SJCRH30 (cell line): Measurements from ENCODE around the gene CDHR4. TPM values are rescaled to one million over a fixed set of nuclear protein-coding genes. Genes with fewer than 3 reads are reported as not detected.
"Not testable (repeated sequence)": the region's sequence is repeated elsewhere in the genome, so short reads cannot be mapped to it uniquely, and the experiment has no call there.

Source experiments
- DNase-seq, 2 experiments: peaks; one replicate each; pipeline ENCODE4 v3.0.0-alpha.2; 2015 to 2020
- H3K27ac ChIP-seq: fragments of 250-450 bp; sonication (Bioruptor Pico); 2 replicates; pipeline ENCODE4 v1.5.1; 2020; ENCODE audit warnings: mild to moderate bottlenecking, moderate library complexity
- H3K27me3 ChIP-seq: fragments of 250-450 bp; sonication (Bioruptor Pico); 2 replicates; pipeline ENCODE4 v1.5.1; 2020; ENCODE audit warnings: mild to moderate bottlenecking, moderate library complexity
- H3K36me3 ChIP-seq: fragments of 250-450 bp; sonication (Bioruptor Pico); 2 replicates; pipeline ENCODE4 v1.5.1; 2020; ENCODE audit warnings: mild to moderate bottlenecking, moderate library complexity
- H3K4me1 ChIP-seq: fragments of 250-450 bp; sonication (Bioruptor Pico); 2 replicates; pipeline ENCODE4 v1.5.1; 2020; ENCODE audit warnings: mild to moderate bottlenecking, moderate library complexity
- H3K4me3 ChIP-seq: fragments of 250-450 bp; sonication (Bioruptor Pico); 2 replicates; pipeline ENCODE4 v1.5.1; 2020; ENCODE audit warnings: mild to moderate bottlenecking, moderate library complexity
- H3K9me3 ChIP-seq: fragments of 250-450 bp; sonication (Bioruptor Pico); replicated peaks from 2 replicates; pipeline ENCODE4 v1.5.1; 2020; ENCODE audit warnings: mild to moderate bottlenecking, moderate library complexity
- total RNA-seq: library from RNA; depleted of rRNA; stranded (reverse); fragments of >200 nt; shearing (Covaris generic); gene quantifications from 2 replicates; pipeline ENCODE4 v1.2.3, GENCODE V29; 2014; rRNA removed

CDHR4 gene
- not detected in 2 replicates for total RNA-seq

GRCh38 chr3:49799761-49800160, at the start of gene CDHR4:
TSS of gene CDHR4 (minus strand) at chr3:49799873. CDS start at chr3:49799812, 61 bp downstream.
- H3K4me1 ChIP-seq, result 0 out of 2 replicates have a peak, but pooled peaks cover 4% of the 10 kb centered on the region
- H3K4me3 ChIP-seq, result no peak within 1 kb of the TSS
- DNase-seq, result no peak
- no peak within 1 kb of the TSS for H3K27ac ChIP-seq
- H3K27me3 ChIP-seq, result no peaks in the 10 kb centered on the region
- H3K36me3 ChIP-seq, result no peaks in the 10 kb centered on the region
- no peaks in the 10 kb centered on the region for H3K9me3 ChIP-seq

DNA sequence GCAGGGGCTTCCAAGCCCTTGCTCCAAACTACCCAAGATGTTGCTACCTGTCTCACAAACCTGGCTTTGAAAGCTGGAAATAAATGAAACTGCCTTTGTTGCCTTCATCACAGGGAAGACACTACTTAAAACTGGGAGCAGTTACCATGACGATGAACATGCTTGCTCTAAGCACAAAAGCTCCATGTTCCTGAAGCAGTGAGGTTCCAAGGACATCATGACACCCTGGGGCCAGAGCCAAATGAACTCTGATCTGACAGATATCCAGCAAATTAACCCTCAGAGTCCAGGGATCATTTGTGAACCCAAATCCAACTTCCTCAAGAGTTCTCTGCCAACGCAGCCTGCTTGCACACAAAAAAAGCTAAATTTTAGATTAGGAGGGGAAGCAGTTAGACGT, 46.0 kb upstream of the CDHR4 start:
- peaks cover 18% of the 10 kb centered on the region for H3K36me3 ChIP-seq
- no peaks in the 10 kb centered on the region for H3K4me1 ChIP-seq
- no peak for DNase-seq
- H3K27me3 ChIP-seq, result no peaks in the 10 kb centered on the region
- no peaks in the 10 kb centered on the region for H3K9me3 ChIP-seq
- H3K27ac ChIP-seq, result no peak overlapping the region
- H3K4me3 ChIP-seq, result no peak overlapping the region

- H3K36me3 ChIP-seq, result peaks cover 18% of the 10 kb centered on the region
- no peaks in the 10 kb centered on the region for H3K9me3 ChIP-seq
- no peak overlapping the region for H3K4me3 ChIP-seq
- H3K27ac ChIP-seq, result no peak overlapping the region
- H3K4me1 ChIP-seq, result no peaks in the 10 kb centered on the region
- DNase-seq, result no peak
- no peaks in the 10 kb centered on the region for H3K27me3 ChIP-seq
These were observed 45.0 kb upstream of the CDHR4 start for GRCh38 chr3:49844464-49845183.

DNA sequence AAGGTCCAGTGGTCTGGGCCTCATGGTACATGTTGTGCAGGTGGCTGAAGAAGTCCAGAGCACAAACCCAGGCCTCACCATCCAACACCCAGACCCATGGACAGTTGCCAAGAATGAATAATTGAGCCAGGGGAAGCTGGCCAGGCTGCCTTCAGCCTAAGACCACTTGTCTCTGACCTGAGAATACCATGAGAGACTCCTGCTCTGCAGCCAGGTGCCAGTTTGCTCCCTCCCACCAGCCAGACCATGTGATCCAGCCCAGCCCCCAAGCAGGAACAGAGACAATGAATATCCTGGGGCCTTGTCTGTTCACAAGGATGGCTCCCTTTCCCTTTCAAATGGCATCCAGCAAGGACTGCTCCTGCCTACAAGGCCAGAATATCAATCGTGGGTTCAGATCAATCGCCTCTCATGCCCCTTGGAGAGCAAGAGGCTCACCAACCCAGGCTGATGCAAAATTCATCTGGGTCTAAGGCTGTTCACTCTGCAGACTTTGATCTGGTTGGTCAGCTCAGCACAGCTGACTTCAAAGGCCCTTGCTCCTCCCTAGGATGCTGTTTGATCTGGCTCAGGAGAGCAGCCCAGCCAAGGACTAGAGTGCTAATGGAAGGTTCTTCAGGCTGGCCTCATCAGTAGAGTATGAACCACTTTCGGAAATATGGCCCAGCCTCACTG, 43.3 kb upstream of the CDHR4 start:
- H3K36me3 ChIP-seq, result peaks cover 18% of the 10 kb centered on the region
- no peak overlapping the region for H3K27ac ChIP-seq
- H3K4me3 ChIP-seq, result no peak overlapping the region
- DNase-seq, result no peak
- no peaks in the 10 kb centered on the region for H3K9me3 ChIP-seq
- no peaks in the 10 kb centered on the region for H3K4me1 ChIP-seq
- H3K27me3 ChIP-seq, result no peaks in the 10 kb centered on the region

DNA sequence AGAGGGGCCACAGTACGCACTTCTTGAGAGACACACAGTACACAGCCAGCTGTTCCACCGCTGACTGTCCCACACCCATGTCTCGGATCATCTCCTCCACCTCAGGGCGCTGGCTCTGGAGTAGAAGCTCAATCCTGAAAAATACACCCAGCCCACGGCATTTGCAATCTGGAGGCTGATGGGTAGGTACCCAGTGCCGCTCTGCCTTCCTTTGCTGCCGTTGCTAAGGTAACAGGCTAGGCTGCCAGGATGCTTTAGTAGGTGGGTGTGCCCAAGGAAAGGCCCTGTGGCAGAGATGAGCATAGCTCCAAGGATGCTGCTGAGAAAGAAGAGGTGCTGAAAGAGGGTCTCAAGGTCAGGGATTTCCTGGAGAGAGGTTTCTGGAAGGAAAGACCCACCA, 42.1 kb upstream of the CDHR4 start:
- Histone ChIP-seq H3K27me3 (no peaks in the 10 kb centered on the region), H3K27ac (no peak overlapping the region), H3K4me3 (no peak overlapping the region), H3K4me1 (no peaks in the 10 kb centered on the region), H3K36me3 (peaks cover 14% of the 10 kb centered on the region), H3K9me3 (no peaks in the 10 kb centered on the region)
- DNase-seq, result no peak

GRCh38 chr3:49841126-49841696, 41.5 kb upstream of the CDHR4 start:
- Histone ChIP-seq H3K27ac (no peak overlapping the region), H3K4me1 (no peaks in the 10 kb centered on the region), H3K36me3 (peaks cover 10% of the 10 kb centered on the region), H3K27me3 (no peaks in the 10 kb centered on the region), H3K4me3 (no peak overlapping the region), H3K9me3 (no peaks in the 10 kb centered on the region)
- peak; percentile 13 to 38 for DNase-seq

- Histone ChIP-seq H3K27me3 (no peaks in the 10 kb centered on the region), H3K4me1 (no peaks in the 10 kb centered on the region), H3K9me3 (no peaks in the 10 kb centered on the region), H3K27ac (no peak overlapping the region), H3K4me3 (no peak overlapping the region), H3K36me3 (peaks cover 6% of the 10 kb centered on the region)
- no peak for DNase-seq
These were observed 40.7 kb upstream of the CDHR4 start for GRCh38 chr3:49840388-49840787.

- Histone ChIP-seq H3K4me3 (no peak overlapping the region), H3K27ac (no peak overlapping the region), H3K27me3 (no peaks in the 10 kb centered on the region), H3K36me3 (no peaks in the 10 kb centered on the region), H3K4me1 (no peaks in the 10 kb centered on the region), H3K9me3 (no peaks in the 10 kb centered on the region)
- peak; percentile 64 to 83 for DNase-seq
These were observed 39.6 kb upstream of the CDHR4 start for GRCh38 chr3:49839193-49839809.

- Histone ChIP-seq H3K9me3 (no peaks in the 10 kb centered on the region), H3K4me1 (no peaks in the 10 kb centered on the region), H3K36me3 (peaks cover 6% of the 10 kb centered on the region; the same call in 1 of the 2 replicates), H3K27me3 (no peaks in the 10 kb centered on the region), H3K27ac (no peak overlapping the region), H3K4me3 (no peak overlapping the region)
- no peak for DNase-seq
These were observed 31.7 kb upstream of the CDHR4 start for GRCh38 chr3:49831341-49831740.

DNA sequence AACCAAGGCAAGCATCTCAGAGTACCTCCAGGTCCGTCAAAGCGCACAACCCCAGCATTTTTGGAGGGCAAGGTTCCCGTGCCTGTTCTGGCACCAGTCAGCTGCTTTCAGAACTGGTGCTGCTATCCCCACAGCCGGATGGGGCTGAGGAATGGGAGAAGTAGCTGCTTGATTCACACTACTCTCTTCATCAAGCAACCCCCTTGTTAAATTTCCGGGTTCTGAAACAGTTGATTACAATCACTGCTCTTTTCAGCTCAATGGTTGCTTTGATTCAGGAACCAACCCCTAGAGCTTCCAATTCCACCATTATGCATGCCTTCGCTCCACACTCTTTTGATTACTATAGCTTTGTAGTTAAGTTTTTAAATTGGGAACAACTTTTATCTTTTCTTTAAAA, 26.3 kb upstream of the CDHR4 start:
- no peaks in the 10 kb centered on the region for H3K9me3 ChIP-seq

GRCh38 chr3:49823131-49823530, 23.5 kb upstream of the CDHR4 start:
- not testable (repeated sequence) for H3K9me3 ChIP-seq, H3K27me3 ChIP-seq, DNase-seq, H3K36me3 ChIP-seq, H3K4me1 ChIP-seq, H3K4me3 ChIP-seq, H3K27ac ChIP-seq

More for the DNA sequence above, 26.3 kb upstream of the CDHR4 start:
- Histone ChIP-seq H3K27ac (no peak overlapping the region), H3K4me1 (no peaks in the 10 kb centered on the region), H3K27me3 (no peaks in the 10 kb centered on the region), H3K4me3 (no peak overlapping the region), H3K36me3 (0 out of 2 replicates have a peak, but pooled peaks cover 6% of the 10 kb centered on the region)
- no peak for DNase-seq

DNA sequence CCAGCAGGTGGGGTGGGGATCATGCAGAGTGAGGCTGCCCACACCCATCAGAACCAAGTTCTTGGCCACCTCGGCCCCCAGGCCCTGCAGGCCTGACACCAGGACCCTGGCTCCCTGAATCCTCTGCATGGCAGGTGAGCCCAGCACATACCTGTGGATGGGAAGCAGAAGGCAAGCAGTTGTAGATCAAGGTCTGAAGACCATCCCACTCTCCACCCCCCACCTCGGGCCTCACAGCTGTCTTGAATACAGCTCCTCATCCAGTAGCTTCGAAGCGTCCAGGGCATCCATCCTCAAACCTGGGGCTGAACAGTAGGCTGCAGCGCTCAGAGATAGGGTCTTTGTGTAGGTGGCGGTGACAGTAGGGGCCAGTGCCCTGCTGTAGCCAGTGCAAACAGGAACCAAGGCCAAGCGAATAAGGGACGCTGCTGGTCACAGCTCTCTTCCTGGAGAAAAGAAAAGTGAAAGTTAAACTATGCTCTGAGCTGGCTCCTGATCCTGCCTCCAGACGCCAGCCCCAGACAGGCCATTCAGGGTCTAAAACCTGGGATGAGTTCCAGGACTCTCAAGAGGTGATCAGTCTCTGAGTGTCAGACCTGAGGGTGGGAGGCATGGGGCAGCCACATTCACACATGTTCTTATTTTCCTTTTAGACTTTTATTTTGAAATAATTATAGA, 14.0 kb upstream of the CDHR4 start, which contains the start of gene UBA7:
TSS of gene UBA7 (minus strand) at position 457 of the 678 bp plus-strand sequence. CDS start at position 291, 166 bp downstream.
- H3K9me3 ChIP-seq, result no peaks in the 10 kb centered on the region
- H3K4me1 ChIP-seq, result no peaks in the 10 kb centered on the region
- no peak within 1 kb of the TSS for H3K27ac ChIP-seq
- no peaks in the 10 kb centered on the region for H3K36me3 ChIP-seq
- H3K27me3 ChIP-seq, result no peaks in the 10 kb centered on the region
- no peak within 1 kb of the TSS for H3K4me3 ChIP-seq
- no peak for DNase-seq

DNA sequence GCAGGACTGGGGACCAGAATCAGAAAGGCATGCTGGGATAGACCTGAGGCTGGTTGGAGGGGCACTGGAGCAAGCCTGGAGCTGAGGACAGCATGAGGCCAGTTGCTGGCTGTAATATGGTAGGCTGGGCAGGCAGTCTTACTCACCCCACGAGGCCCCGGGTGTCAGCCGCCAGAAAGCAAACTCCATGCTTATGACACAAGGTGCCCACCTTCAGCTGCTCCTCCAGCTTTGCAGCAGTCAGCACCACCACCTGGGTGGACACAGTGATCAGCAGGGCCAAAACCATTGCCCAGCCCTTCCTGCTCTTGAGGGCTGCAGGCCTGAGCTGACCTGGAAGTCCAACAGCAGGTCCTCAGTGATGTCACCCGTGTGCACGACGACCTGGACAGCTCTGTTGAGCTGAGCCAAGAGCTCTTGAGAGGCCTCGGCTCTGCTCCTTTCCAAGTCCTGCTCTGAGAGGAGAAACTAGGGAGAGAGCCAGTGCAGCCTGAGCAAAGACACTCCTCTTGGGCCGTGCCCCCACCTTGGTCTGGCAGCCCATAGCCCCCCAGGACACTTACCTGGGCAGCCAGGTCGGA, 13.3 kb upstream of the CDHR4 start:
- Histone ChIP-seq H3K36me3 (no peaks in the 10 kb centered on the region), H3K9me3 (no peaks in the 10 kb centered on the region), H3K4me1 (no peaks in the 10 kb centered on the region), H3K4me3 (no peak overlapping the region), H3K27ac (no peak overlapping the region), H3K27me3 (no peaks in the 10 kb centered on the region)
- no peak for DNase-seq

DNA sequence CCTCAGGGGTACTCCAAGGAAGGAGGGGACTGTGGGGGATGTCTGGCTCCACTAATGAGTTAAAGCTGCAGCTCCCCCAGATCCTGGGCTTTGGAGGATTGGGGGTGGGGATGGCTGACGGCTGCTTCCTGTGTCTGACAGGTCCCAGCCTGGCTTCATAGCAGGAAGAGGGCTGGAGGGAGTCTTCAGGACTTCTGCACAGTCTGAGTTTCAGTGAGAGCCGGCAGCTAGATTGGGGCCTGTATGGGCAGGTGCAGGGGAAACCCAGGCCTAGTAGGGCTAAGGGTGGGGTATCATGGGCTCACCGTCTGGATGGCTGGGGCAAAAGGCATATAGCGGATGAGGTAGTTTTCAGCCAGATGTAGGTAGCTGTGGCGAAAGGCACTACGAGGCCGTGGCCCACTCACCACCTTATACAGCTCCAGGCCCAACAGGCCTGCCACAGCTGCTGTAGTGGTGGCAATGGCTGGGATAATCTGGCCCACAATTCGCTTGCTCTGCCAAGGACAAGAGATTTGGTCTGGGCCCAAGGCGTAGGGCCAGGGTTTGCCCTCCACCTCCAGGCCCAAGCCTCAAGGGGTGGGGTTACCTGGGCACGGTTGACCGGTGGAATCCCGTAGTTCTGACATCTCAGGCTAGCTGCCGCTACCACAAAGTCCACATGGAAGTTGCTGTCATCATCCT, 7.9 kb upstream of the CDHR4 start:
- Histone ChIP-seq H3K9me3 (no peaks in the 10 kb centered on the region), H3K27me3 (no peaks in the 10 kb centered on the region), H3K4me1 (peaks cover 18% of the 10 kb centered on the region), H3K4me3 (no peak overlapping the region), H3K27ac (no peak overlapping the region), H3K36me3 (no peaks in the 10 kb centered on the region)
- no peak for DNase-seq
